SK-N-SH treated with all-trans-retinoic acid at 6 μM for 48 hours (cell line): ENCODE data around the gene RPLP1.
"Not testable (repeated sequence)": the region's sequence is repeated elsewhere in the genome, so short reads cannot be mapped to it uniquely, and the experiment has no call there.

Experiments used
- ATAC-seq: fragments of 200-7000 bp; cut with Tn5 transposase; 3 replicates; pipeline ENCODE4 v1.9.1; 2020; ENCODE audit warnings: mild to moderate bottlenecking, moderate library complexity
- CSDC2 ChIP-seq: fragments of 250-450 bp; sonication (Bioruptor Pico); IDR thresholded peaks from 2 replicates; pipeline ENCODE4 v1.5.0; 2020; ENCODE audit warnings: mild to moderate bottlenecking, moderate library complexity
- GLIS3 ChIP-seq: fragments of 250-450 bp; sonication (Bioruptor Pico); IDR thresholded peaks from 2 replicates; pipeline ENCODE4 v1.5.0; 2020; ENCODE audit warnings: mild to moderate bottlenecking, moderate library complexity
- ISL1 ChIP-seq: fragments of 250-450 bp; sonication (Bioruptor Pico); IDR thresholded peaks from 2 replicates; pipeline ENCODE4 v2.1.2; 2022; ENCODE audit warnings: mild to moderate bottlenecking, moderate library complexity
- OSR1 ChIP-seq: fragments of 250-450 bp; sonication (Bioruptor Pico); IDR thresholded peaks from 2 replicates; pipeline ENCODE4 v1.8.0; 2022; ENCODE audit warnings: moderate library complexity, mild to moderate bottlenecking, inconsistent platforms
- PPARA ChIP-seq: fragments of 250-450 bp; sonication (Bioruptor Pico); IDR thresholded peaks from 2 replicates; pipeline ENCODE4 v1.5.0; 2020; ENCODE audit warnings: mild to moderate bottlenecking, borderline replicate concordance
- RARB ChIP-seq: fragments of 250-450 bp; sonication (Bioruptor Pico); IDR thresholded peaks from 2 replicates; pipeline ENCODE4 v1.8.0; 2021; ENCODE audit warnings: mild to moderate bottlenecking, moderate library complexity
- TOX ChIP-seq: fragments of 250-450 bp; sonication (Bioruptor Pico); IDR thresholded peaks from 2 replicates; pipeline ENCODE4 v1.8.0; 2021; ENCODE audit warnings: mild to moderate bottlenecking, moderate library complexity, borderline replicate concordance
- ZC3H10 ChIP-seq: fragments of 250-450 bp; sonication (Bioruptor Pico); IDR thresholded peaks from 2 replicates; pipeline ENCODE4 v1.5.1; 2021; ENCODE audit warnings: mild to moderate bottlenecking, moderate library complexity
- ZFP3 ChIP-seq: fragments of 250-450 bp; sonication (Bioruptor Pico); IDR thresholded peaks from 2 replicates; pipeline ENCODE4 v1.5.0; 2020; ENCODE audit warnings: mild to moderate bottlenecking, moderate library complexity
- ZFP30 ChIP-seq: fragments of 450-650 bp; formaldehyde crosslinking; IDR thresholded peaks from 2 replicates; pipeline ENCODE4 v1.5.0; 2022; ENCODE audit warnings: mild to moderate bottlenecking, moderate library complexity
- ZNF565 ChIP-seq: fragments of 450-650 bp; formaldehyde crosslinking; conservative IDR thresholded peaks from 2 replicates; pipeline ENCODE4 v1.5.0; 2020; ENCODE audit warnings: low read depth, mild to moderate bottlenecking, moderate library complexity
- ZNF70 ChIP-seq: fragments of 450-650 bp; formaldehyde crosslinking; IDR thresholded peaks from 2 replicates; pipeline ENCODE4 v1.5.0; 2020; ENCODE audit warnings: mild to moderate bottlenecking, moderate library complexity
- ZNF8 ChIP-seq: fragments of 450-650 bp; formaldehyde crosslinking; IDR thresholded peaks from 2 replicates; pipeline ENCODE4 v1.5.0; 2020; ENCODE audit warnings: mild to moderate bottlenecking, moderate library complexity
- TF ChIP-seq, protein P1 (sequence below): fragments of 250-450 bp; sonication (Bioruptor Pico); IDR thresholded peaks from 2 replicates; pipeline ENCODE4 v1.8.0; 2020; ENCODE audit warnings: mild to moderate bottlenecking, moderate library complexity, borderline replicate concordance
- TF ChIP-seq, protein P2 (sequence below): fragments of 250-450 bp; sonication (Bioruptor Pico); IDR thresholded peaks from 2 replicates; pipeline ENCODE4 v1.5.1; 2020; ENCODE audit warnings: low read depth, mild to moderate bottlenecking, moderate library complexity
- TF ChIP-seq, protein P3 (sequence below): fragments of 250-450 bp; sonication (Bioruptor Pico); IDR thresholded peaks from 2 replicates; pipeline ENCODE4 v1.5.0; 2020; ENCODE audit warnings: mild to moderate bottlenecking, moderate library complexity

RPLP1 gene

DNA sequence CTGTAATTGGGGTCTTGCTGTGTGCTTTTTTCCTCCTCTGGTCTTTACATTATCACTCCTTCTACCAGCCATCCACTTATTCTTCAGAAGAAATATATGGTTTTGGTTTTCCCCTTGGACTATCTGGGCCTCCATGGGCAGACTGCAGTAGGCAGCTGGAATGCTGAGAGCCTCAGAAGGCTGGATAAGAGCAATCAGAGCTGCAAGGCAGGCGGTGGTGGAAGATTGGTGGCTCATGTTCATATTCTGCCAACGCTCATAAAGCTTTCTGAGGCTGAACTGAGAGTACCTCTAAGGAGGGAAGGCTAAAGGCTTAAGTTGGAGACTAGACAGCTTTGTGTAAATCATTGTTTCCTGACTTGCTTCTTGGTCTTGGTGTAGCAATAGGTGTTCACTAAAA is 5.7 kb upstream of the RPLP1 start (continued):
- no peak for TF ChIP-seq PPARA (CRISPR knock-in tag)

DNA sequence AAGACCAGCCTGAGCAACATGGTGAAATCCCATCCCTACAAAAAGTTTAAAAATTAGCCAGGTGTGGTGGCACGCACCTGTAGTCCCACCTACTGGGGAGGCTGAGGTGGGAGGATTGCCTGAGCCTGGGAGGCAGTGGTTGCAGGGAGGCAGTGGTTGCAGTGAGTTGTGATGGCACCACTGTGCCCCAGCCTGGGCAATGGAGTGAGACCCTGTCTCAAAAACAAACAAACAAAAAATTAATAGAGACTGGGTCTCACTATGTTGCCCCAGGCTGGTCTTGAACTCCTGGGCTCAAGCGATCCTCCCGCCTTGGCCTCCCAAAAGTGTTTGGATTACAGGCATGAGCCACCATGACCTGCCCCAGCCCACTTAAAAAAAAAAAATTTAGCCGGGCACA is 2.4 kb upstream of the RPLP1 start:
- ATAC-seq = not testable (repeated sequence)

DNA sequence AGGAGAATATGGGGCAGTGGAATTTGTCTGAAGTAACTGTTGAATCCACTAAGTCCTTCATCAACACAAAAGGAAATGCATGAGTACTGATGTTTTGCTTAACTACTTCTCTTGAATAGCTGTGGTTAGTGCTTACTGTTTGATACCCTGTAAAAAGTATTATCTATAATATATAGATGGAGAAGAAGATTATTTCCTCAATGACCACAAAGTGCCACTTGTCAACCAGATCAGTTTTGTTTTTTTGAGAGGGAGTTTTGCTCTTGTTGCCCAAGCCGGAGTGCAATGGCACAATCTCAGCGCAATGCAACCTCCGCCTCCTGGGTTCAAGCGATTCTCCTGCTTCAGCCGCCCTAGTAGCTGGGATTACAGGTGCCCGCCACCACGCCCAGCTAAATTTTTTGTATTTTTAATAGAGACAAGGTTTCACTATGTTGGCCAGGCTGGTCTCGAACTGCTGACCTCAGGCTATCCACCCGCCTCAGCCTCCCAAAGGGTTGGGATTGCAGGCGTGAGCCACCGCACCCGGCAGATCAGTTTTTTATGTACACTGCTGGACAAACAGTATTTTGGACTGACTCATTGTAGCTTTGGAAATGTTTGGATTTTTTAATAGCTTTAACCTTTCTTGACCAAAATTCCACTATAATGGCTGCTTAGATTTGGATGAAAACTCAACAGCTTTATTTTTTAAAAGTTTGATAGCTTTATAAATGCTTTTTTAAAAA is 1.5 kb upstream of the RPLP1 start:
- ATAC-seq = no peak
- TF ChIP-seq, protein P1, sequence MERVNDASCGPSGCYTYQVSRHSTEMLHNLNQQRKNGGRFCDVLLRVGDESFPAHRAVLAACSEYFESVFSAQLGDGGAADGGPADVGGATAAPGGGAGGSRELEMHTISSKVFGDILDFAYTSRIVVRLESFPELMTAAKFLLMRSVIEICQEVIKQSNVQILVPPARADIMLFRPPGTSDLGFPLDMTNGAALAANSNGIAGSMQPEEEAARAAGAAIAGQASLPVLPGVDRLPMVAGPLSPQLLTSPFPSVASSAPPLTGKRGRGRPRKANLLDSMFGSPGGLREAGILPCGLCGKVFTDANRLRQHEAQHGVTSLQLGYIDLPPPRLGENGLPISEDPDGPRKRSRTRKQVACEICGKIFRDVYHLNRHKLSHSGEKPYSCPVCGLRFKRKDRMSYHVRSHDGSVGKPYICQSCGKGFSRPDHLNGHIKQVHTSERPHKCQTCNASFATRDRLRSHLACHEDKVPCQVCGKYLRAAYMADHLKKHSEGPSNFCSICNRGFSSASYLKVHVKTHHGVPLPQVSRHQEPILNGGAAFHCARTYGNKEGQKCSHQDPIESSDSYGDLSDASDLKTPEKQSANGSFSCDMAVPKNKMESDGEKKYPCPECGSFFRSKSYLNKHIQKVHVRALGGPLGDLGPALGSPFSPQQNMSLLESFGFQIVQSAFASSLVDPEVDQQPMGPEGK (CRISPR knock-in tag) = no peak
- no peak for TF ChIP-seq PPARA (CRISPR knock-in tag)
- TF ChIP-seq RARB (CRISPR knock-in tag) = no peak
- TF ChIP-seq ZFP30 (CRISPR knock-in tag) = no peak
- no peak for TF ChIP-seq TOX (CRISPR knock-in tag)
- TF ChIP-seq ISL1 (CRISPR knock-in tag) = no peak
- TF ChIP-seq OSR1 (CRISPR knock-in tag) = no peak
- TF ChIP-seq ZNF8 = no peak
- TF ChIP-seq, protein P2, sequence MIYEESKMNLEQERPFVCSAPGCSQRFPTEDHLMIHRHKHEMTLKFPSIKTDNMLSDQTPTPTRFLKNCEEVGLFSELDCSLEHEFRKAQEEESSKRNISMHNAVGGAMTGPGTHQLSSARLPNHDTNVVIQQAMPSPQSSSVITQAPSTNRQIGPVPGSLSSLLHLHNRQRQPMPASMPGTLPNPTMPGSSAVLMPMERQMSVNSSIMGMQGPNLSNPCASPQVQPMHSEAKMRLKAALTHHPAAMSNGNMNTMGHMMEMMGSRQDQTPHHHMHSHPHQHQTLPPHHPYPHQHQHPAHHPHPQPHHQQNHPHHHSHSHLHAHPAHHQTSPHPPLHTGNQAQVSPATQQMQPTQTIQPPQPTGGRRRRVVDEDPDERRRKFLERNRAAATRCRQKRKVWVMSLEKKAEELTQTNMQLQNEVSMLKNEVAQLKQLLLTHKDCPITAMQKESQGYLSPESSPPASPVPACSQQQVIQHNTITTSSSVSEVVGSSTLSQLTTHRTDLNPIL (CRISPR knock-in tag) = no peak
- TF ChIP-seq ZNF565 = no peak

DNA sequence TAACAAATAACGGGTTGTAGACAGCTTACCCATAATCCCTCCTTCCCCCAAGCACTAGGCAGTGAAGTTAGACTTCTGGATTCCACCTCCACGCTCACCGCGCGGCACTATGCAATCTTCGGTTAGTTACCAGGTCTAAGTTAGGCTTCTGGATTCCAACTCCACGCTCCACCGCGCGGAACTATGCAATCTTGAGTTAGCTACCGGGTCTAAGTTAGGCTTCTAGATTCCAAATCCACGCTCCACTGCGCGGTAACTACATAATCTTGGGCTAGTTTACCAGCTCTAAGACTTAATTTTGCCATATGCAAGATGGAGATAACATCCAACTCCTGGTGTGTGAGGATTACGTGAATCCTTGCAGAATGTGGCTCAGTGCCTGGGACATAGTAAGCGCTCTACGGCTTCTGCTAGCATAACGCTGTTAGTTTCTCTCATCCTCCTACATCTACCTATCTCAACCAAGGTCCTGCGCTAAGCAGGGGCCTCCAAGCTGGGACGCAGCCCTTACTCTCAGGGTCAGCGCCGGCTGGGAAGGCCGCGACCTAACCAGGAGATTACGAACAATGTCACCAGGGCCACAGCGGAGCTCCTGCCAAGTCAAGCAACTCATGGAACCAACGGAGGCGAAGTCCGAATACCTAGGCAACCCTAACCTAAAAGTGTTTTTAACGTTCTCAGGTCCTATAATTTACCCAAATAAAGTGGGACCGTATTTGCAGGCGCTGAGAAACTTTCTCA is 497 bp upstream of the RPLP1 start:
- TF ChIP-seq GLIS3 (CRISPR knock-in tag) (no peak), ZNF8 (no peak), ZNF70 (CRISPR knock-in tag) (no peak), RARB (CRISPR knock-in tag) (no peak), ZC3H10 (CRISPR knock-in tag) (no peak), ZFP3 (CRISPR knock-in tag) (no peak), OSR1 (CRISPR knock-in tag) (no peak), CSDC2 (CRISPR knock-in tag) (0 out of 2 replicates have a peak, but pooled peaks have one; percentile 10)
- TF ChIP-seq, protein P1 (CRISPR knock-in tag) = no peak
- TF ChIP-seq, protein P3, sequence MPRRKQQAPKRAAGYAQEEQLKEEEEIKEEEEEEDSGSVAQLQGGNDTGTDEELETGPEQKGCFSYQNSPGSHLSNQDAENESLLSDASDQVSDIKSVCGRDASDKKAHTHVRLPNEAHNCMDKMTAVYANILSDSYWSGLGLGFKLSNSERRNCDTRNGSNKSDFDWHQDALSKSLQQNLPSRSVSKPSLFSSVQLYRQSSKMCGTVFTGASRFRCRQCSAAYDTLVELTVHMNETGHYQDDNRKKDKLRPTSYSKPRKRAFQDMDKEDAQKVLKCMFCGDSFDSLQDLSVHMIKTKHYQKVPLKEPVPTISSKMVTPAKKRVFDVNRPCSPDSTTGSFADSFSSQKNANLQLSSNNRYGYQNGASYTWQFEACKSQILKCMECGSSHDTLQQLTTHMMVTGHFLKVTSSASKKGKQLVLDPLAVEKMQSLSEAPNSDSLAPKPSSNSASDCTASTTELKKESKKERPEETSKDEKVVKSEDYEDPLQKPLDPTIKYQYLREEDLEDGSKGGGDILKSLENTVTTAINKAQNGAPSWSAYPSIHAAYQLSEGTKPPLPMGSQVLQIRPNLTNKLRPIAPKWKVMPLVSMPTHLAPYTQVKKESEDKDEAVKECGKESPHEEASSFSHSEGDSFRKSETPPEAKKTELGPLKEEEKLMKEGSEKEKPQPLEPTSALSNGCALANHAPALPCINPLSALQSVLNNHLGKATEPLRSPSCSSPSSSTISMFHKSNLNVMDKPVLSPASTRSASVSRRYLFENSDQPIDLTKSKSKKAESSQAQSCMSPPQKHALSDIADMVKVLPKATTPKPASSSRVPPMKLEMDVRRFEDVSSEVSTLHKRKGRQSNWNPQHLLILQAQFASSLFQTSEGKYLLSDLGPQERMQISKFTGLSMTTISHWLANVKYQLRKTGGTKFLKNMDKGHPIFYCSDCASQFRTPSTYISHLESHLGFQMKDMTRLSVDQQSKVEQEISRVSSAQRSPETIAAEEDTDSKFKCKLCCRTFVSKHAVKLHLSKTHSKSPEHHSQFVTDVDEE (CRISPR knock-in tag) = 0 out of 2 replicates have a peak, but pooled peaks have one; percentile 27
- TF ChIP-seq, protein P2 (CRISPR knock-in tag) = no peak
- peak; percentile 56 for ATAC-seq
